NT2/D1 (cell line): Measurements from ENCODE around the gene CSNK1G1.

ENCODE experiments used
- SUZ12 ChIP-seq: IDR thresholded peaks from 2 replicates; pipeline ENCODE4 v1.6.1; 2011; ENCODE audit not compliant: insufficient read length, insufficient read depth; ENCODE audit errors: extremely low read depth
- YY1 ChIP-seq: IDR thresholded peaks from 2 replicates; pipeline ENCODE4 v1.6.1; 2011; ENCODE audit not compliant: insufficient read length, insufficient read depth

- TF ChIP-seq SUZ12 (no peak), YY1 (no peak)
Observed at GRCh38 chr15:64122936-64123351, 233.0 kb downstream of the CSNK1G1 start.
